ENCODE results near the gene ZFP36L2.

ZFP36L2 gene, protein sequence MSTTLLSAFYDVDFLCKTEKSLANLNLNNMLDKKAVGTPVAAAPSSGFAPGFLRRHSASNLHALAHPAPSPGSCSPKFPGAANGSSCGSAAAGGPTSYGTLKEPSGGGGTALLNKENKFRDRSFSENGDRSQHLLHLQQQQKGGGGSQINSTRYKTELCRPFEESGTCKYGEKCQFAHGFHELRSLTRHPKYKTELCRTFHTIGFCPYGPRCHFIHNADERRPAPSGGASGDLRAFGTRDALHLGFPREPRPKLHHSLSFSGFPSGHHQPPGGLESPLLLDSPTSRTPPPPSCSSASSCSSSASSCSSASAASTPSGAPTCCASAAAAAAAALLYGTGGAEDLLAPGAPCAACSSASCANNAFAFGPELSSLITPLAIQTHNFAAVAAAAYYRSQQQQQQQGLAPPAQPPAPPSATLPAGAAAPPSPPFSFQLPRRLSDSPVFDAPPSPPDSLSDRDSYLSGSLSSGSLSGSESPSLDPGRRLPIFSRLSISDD

DNA sequence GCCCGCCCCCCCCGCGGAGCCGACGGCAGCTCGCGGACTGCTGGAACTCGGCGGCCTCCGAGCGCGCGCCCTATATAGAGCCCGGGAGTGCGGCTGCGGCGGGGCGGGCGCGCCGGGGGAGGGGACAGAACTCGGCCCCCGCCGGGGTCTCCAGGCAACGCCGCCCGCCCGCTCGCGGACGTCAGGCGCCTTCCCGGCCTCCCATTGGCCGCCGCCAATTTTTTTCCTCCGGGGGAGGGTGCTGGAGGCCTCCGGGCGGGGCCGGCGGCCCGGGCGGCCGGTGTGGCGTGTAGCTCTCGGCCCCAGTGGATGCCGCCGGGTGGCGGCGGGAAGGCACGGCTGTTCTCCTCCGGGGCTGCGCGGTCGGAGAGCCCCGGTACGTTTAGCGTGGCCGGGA, at the start of gene ZFP36L2:
TSS of gene ZFP36L2 (minus strand) at position 49 of the 397 bp plus-strand sequence. CDS start 291 bp downstream, outside the sequence.
- peak within 1 kb of the TSS; percentile 90 for H3K4me3 ChIP-seq (ENCODE audit: low read length)
- no peak for DNase-seq (ENCODE audit: low read depth)
- no peak for TF ChIP-seq CTCF (conservative IDR thresholded peaks at IDR 0.05; ENCODE audit: low read depth, low read length)

DNA sequence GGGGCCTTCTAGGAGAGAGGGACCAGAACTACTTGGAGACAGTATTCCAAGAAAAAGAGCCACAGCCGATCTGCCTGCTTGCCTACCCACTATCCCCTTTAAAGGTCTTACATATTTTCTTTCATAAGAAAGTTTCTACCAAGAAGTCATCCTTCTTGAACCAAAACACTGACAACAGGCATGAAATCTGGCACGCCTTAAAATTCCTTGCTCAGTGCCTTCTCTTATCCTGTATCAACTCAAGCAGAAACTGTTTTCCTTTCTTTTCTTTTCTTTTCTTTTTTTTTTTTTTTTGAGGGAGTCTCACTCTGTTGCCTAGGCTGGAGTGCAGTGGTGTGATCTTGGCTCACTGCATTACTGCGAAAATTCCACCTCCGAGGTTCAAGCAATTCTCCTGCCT, 48.3 kb upstream of the ZFP36L2 start:
- DNase-seq (ENCODE audit: low read depth), result no peak
- H3K4me3 ChIP-seq (ENCODE audit: low read length), result no peak overlapping the region
- TF ChIP-seq CTCF (conservative IDR thresholded peaks at IDR 0.05; ENCODE audit: low read depth, low read length), result no peak

DNA sequence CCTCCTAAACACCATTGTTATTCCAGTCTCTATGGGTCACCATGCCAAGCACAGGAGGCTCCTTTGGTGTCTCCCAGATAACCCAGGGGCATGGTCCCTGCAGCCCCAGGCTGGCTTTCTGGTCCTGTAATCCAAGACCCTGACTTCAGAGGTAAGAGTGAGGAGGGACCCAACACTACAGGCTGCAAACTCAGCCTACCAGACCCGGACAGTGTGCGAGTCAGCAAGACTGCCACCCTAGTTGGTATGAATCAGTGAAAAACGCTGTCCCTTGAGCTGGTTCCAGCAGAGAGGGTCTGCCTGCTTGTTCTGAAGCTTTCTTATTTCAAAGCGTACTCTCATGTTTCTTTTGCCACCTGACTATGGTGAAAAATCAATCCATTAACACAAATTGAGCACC, 47.6 kb upstream of the ZFP36L2 start:
- H3K4me3 ChIP-seq (ENCODE audit: low read length), result no peak overlapping the region
- TF ChIP-seq CTCF (conservative IDR thresholded peaks at IDR 0.05; ENCODE audit: low read depth, low read length), result no peak
- no peak for DNase-seq (ENCODE audit: low read depth)

DNA sequence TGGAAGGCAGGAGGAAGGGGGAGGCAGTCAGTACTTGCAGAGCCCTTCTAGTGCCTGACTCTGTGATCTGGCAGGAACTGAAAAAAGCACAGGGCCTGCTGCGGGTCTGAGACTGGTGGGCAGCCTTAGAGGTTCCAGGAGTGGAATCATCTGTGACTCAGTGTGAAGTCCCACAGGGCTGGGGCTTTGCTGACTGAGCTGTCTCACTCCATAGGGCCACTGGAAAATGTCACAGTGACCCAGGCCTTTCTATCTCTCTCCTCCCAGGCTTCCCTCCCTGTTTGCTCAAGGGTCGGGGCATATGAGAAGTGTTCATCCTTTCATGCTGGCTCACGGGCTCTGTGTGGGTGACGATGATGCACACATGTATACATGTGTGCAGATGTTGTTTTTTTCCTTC, 47.1 kb upstream of the ZFP36L2 start:
- no peak overlapping the region for H3K4me3 ChIP-seq (ENCODE audit: low read length)
- no peak for DNase-seq (ENCODE audit: low read depth)
- no peak for TF ChIP-seq CTCF (conservative IDR thresholded peaks at IDR 0.05; ENCODE audit: low read depth, low read length)

DNA sequence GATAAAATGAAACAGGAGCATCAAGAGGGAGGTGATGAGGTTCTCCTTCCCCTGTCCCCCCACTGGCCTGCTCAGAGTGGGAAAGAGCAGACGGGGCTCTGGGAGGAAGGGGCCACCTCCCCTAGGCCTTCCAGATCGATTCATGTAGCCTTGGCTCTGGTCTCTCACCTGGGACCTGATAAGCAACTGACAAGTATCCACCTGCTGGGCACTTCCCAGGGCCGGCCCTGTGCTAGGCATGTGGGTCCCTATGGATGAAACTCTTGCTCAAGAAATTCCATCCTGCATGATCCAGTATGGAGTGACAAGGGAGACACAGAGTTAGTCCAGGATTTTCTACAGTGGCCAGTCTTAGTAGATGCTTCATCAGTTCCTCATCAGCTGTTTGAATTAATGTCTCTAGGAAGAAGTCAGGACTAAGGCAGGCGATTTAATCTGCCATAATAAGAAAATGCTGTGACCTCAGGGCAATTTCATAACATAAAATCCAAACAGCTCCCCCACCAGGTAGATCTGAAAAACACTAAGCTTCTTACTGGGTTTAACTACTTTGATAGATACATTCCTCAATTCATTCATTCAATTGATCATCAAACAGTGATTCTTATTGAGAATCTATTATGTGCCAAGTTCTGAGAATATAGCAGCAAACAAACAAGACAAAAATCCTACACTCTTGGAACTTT, 44.7 kb upstream of the ZFP36L2 start:
- peak; percentile 29 for TF ChIP-seq CTCF (conservative IDR thresholded peaks at IDR 0.05; ENCODE audit: low read depth, low read length)
- no peak overlapping the region for H3K4me3 ChIP-seq (ENCODE audit: low read length)
- DNase-seq (ENCODE audit: low read depth), result no peak

GRCh38 chr2:43270461-43270860, 44.1 kb upstream of the ZFP36L2 start:
- H3K4me3 ChIP-seq (ENCODE audit: low read length), result no peak overlapping the region
- no peak for TF ChIP-seq CTCF (conservative IDR thresholded peaks at IDR 0.05; ENCODE audit: low read depth, low read length)
- no peak for DNase-seq (ENCODE audit: low read depth)

All from retinal pigment epithelial cell (primary cell).